Measurements from ENCODE around the gene CASQ1.

The CASQ1 gene

DNA sequence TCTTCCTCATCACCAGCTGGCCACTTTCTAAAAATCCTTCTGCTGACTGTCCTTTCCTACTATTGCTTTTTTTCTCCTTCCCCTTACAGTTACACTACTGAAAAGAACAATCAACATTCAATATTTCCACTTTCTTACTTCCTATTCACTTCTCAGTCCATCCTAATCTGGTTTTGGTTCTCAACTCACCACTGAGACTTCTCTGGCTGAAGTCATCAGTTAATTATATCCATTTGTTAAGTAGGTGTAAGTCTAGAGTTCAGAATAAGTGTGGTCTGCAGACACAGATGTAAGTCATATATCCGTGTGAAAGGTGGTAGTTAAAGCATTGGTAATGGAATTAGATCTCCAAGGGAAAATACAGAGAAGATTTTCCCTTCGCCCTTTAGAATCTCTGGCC is 36.2 kb downstream of the CASQ1 start:
- no peak for DNase-seq (ENCODE audit: low spot score)

- no peak for DNase-seq (ENCODE audit: low spot score)
Measured at GRCh38 chr1:160227034-160227433, 36.7 kb downstream of the CASQ1 start.

DNA sequence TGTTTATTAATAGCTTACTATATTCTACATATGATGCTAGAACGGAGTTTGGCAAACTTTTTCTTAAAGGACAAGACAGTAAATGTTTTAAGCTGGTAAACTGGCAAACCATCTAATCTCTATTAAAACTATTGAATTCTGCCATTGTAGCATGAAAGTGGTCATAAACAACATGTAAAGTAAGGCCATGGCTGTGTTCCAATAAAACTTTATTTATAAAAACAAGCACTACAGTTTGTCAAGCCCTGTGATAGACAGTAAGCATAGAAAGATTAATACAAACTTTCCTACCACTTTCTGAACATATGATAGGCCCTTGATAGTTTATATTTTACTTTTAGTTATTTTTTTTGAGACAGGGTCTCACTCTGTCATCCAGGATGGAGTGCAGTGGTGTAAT is 37.2 kb downstream of the CASQ1 start:
- no peak for DNase-seq (ENCODE audit: low spot score)

DNA sequence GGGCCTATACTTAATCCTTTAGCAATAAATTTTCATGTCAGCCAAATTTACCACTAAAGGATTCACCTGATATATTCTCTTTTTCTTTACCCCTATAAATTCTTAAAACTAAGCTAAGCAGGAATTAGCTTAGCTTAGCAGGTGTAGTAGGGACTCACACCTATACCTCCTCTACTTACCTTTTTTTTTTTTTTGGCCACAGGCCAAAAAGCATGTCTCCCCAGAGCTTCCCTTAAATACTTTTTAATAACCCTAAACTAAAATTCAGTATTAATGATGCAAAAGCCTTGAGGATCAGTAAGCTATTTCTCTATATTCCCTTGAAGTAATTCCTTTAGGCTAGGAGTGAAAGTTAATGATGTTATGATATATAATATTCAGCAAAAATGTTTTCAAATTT is 38.1 kb downstream of the CASQ1 start:
- no peak for DNase-seq (ENCODE audit: low spot score)

GRCh38 chr1:160232911-160233310 is 42.5 kb downstream of the CASQ1 start:
- DNase-seq (ENCODE audit: low spot score), result no peak

DNA sequence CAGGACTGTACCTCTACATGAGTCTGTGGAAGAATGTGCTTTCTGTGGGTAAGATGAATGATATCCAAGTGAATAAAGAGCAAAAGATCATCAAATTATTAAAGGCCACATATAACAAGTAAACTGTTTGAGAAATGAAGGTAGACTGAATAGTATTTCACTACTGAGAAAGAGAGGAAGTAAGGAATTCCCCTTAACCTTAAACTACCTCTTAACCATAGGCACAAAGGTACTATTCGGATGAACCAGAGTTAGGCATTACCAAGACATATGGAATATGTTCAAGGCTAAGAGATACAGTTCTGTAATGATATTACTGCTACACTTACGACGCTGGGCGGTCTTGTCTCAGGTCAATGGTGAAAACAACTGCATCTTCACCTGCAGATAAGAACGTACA is 46.4 kb downstream of the CASQ1 start:
- DNase-seq (ENCODE audit: low spot score), result no peak

DNA sequence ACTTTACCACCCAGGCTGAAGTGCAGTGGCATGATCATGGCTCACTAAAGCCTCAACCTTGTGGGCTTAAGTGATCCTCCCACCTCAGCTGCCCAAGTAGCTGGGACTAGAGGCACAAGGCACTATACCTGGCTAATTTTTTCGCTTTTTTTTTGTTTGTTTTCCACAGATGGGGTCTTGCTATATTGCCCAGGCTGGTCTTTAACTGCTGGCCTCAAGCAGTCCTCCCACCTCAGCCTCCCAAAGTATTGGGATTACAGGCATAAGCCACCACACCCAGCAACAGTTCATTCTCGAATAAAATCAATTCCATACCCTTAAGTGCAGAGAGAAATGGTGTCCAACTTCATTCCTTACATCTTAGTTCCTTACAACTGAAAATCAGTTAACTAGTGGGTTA is 47.2 kb downstream of the CASQ1 start:
- DNase-seq (ENCODE audit: low spot score), result no peak

DNA sequence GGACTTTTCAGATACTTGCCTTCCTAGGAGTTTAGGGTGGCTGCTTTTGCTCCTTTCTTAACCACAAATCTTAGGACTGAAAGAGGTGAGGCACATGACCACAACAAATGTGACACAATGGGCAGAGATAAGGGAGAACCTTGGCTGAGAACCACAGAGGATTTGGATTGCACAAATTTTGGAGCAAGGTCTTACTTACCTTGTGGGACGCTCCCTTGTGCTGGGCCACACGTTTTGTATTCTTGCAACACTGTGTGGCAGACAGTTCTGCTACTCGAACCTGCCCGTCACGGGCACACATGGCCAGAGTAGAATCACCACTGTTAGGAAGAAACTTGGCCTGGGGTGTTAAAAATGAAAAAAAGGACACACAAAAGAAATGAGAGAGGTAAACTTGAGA is 48.0 kb downstream of the CASQ1 start:
- DNase-seq (ENCODE audit: low spot score), result no peak

- DNase-seq (ENCODE audit: low spot score), result no peak
Measured at GRCh38 chr1:160239582-160240299, 49.4 kb downstream of the CASQ1 start.

DNA sequence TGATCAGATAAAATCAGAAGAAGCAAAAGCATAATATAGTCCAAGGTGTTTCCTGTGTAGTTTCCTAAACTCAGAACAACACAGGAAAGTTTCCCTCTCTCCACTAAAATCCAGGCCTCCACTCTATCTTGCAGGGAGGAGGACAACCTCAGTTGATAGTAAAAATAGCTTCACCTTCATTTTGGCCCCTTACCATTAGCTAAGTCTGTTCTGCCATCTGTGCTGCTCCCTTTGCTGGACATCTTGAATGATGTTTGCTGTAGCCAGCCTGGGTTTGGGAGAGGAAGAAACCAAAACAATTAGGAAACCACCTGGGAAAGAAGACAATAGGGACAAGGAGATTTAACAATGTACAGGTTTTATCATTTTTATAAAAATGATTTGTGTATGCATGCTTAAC is 53.4 kb downstream of the CASQ1 start:
- no peak for DNase-seq (ENCODE audit: low spot score)

- DNase-seq (ENCODE audit: low spot score), result no peak
Measured at GRCh38 chr1:160244209-160244608, 53.8 kb downstream of the CASQ1 start.

- no peak for DNase-seq (ENCODE audit: low spot score)
Measured at GRCh38 chr1:160245434-160245833, 55.1 kb downstream of the CASQ1 start.

- no peak for DNase-seq (ENCODE audit: low spot score)
Measured at GRCh38 chr1:160247053-160247452, 56.7 kb downstream of the CASQ1 start.

- DNase-seq (ENCODE audit: low spot score), result no peak
Measured at GRCh38 chr1:160251011-160251410, 60.6 kb downstream of the CASQ1 start.

Data from left forelimb (tissue), 1 donor.